ENCODE results near the gene TRMT61B.

Gene TRMT61B

DNA sequence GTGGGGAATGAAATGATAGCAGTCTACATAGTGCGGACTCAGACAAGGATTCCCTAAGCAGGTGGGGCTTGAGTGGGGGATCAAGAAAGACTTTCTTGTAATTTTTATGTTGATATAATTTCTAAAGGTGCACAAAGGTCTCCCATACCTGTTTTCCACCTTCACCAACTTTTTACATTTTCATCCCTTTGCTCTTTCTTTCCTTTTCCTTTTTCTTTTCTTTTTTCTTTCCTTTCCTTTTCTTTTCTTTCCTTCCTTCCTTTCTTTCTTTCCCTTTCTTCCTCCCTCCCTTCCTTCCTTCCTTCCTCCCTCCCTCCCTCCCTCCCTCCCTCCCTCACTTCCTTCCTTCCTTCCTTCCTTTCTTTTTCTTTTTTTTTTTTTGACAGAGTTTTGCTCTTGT is 10.1 kb upstream of the TRMT61B start:
- H3K36me3 ChIP-seq = no peaks in the 10 kb centered on the region
- no peaks in the 10 kb centered on the region for H3K4me1 ChIP-seq
- H3K27me3 ChIP-seq = peaks cover 68% of the 10 kb centered on the region
- H3K4me3 ChIP-seq (ENCODE audit: low read depth, low read length) = no peak overlapping the region
- DNase-seq = no peak
- TF ChIP-seq CTCF (IDR thresholded peaks at IDR 0.05; ENCODE audit: low read depth, low read length) = no peak
- no peaks in the 10 kb centered on the region for H3K9me3 ChIP-seq

DNA sequence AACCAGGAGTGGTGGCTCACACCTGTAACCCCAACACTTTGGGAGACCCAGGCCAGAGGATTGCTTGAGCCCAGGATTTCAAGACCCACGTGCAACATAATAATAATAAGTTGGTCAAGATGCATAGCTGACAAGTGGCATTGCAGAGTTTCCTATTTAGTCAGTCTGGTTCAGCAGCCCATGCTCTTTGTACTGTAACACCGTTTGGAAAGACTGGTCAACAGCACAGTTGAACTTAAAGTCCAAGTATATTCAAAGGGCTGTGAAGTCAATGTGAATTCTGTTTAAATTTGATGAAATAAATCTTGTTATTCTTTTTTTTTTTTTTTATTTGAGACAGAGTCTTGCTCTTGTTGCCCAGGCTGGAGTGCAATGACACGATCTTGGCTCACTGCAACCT is 1.5 kb upstream of the TRMT61B start:
- peaks cover 22% of the 10 kb centered on the region for H3K27me3 ChIP-seq
- no peak overlapping the region for H3K4me3 ChIP-seq (ENCODE audit: low read depth, low read length)
- no peak for TF ChIP-seq CTCF (IDR thresholded peaks at IDR 0.05; ENCODE audit: low read depth, low read length)
- no peaks in the 10 kb centered on the region for H3K4me1 ChIP-seq
- DNase-seq = no peak
- H3K9me3 ChIP-seq = no peaks in the 10 kb centered on the region
- no peaks in the 10 kb centered on the region for H3K36me3 ChIP-seq

- Histone ChIP-seq H3K4me1 (no peaks in the 10 kb centered on the region), H3K36me3 (peaks cover 2% of the 10 kb centered on the region; the same call in 1 of the 2 replicates), H3K27me3 (peaks cover 3% of the 10 kb centered on the region), H3K9me3 (no peaks in the 10 kb centered on the region), H3K4me3 (ENCODE audit: low read depth, low read length) (peak overlapping the region; percentile 100)
- peak; percentile 26 for DNase-seq
- no peak for TF ChIP-seq CTCF (IDR thresholded peaks at IDR 0.05; ENCODE audit: low read depth, low read length)
Measured at GRCh38 chr2:28869494-28870145, 489 bp downstream of the TRMT61B start.

DNA sequence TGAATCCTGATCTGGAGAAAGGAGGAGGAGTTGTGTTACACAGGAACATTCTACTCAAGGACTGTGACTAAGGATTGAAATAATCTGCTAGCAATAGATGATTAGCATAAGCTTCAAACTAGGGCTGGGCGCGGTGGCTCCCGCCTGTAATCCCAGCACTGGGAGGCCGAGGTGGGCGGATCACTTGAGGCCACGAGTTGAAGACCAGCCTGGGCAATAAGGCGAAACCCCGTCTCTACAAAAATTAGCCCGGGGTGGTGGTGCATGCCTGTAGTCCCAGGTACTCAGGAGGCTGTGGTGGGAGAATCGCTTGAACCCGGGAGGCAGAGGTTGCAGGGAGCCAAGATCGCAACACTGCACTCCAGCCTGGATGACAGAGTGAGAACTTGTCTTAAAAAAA is 1.5 kb downstream of the TRMT61B start:
- no peak for TF ChIP-seq CTCF (IDR thresholded peaks at IDR 0.05; ENCODE audit: low read depth, low read length)
- Histone ChIP-seq H3K4me1 (no peaks in the 10 kb centered on the region), H3K4me3 (ENCODE audit: low read depth, low read length) (peak overlapping the region; percentile 100), H3K36me3 (peaks cover 8% of the 10 kb centered on the region; the same call in 1 of the 2 replicates), H3K9me3 (no peaks in the 10 kb centered on the region), H3K27me3 (no peaks in the 10 kb centered on the region)
- DNase-seq = no peak

GRCh38 chr2:28855977-28856376 is 14.1 kb downstream of the TRMT61B start:
- TF ChIP-seq CTCF (IDR thresholded peaks at IDR 0.05; ENCODE audit: low read depth, low read length) = no peak
- no peaks in the 10 kb centered on the region for H3K4me1 ChIP-seq
- peaks cover 12% of the 10 kb centered on the region for H3K36me3 ChIP-seq
- no peaks in the 10 kb centered on the region for H3K27me3 ChIP-seq
- H3K4me3 ChIP-seq (ENCODE audit: low read depth, low read length) = no peak overlapping the region
- no peaks in the 10 kb centered on the region for H3K9me3 ChIP-seq
- no peak for DNase-seq

DNA sequence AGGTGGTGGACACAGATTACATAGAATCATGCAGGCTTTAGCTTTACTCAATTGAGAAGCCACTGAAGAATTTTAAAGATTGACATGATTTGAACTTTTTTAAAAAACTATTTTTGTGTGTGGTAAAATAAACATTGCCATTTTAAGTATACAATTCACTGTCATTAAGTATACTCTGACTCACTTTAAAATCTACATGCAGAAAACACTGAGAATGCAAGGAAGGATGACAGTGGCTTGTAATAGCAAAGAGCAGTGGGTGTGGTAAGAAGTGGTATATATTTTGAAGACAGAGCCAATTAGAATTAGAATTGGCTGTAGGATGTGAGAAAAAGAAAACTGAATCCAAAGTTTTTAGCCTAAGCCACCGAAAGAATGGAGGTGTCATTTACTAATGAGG is 14.9 kb downstream of the TRMT61B start:
- DNase-seq = no peak
- Histone ChIP-seq H3K27me3 (no peaks in the 10 kb centered on the region), H3K36me3 (peaks cover 4% of the 10 kb centered on the region), H3K4me1 (no peaks in the 10 kb centered on the region), H3K9me3 (no peaks in the 10 kb centered on the region), H3K4me3 (ENCODE audit: low read depth, low read length) (no peak overlapping the region)
- no peak for TF ChIP-seq CTCF (IDR thresholded peaks at IDR 0.05; ENCODE audit: low read depth, low read length)

All from BE2C (cell line).